ENCODE results near the gene FCHSD2. TPM values are rescaled to one million over a fixed set of nuclear protein-coding genes. Genes with fewer than 3 reads are reported as not detected.

Gene FCHSD2
- total RNA-seq, 1 experiment from 2014 or later, result 11.0 TPM

DNA sequence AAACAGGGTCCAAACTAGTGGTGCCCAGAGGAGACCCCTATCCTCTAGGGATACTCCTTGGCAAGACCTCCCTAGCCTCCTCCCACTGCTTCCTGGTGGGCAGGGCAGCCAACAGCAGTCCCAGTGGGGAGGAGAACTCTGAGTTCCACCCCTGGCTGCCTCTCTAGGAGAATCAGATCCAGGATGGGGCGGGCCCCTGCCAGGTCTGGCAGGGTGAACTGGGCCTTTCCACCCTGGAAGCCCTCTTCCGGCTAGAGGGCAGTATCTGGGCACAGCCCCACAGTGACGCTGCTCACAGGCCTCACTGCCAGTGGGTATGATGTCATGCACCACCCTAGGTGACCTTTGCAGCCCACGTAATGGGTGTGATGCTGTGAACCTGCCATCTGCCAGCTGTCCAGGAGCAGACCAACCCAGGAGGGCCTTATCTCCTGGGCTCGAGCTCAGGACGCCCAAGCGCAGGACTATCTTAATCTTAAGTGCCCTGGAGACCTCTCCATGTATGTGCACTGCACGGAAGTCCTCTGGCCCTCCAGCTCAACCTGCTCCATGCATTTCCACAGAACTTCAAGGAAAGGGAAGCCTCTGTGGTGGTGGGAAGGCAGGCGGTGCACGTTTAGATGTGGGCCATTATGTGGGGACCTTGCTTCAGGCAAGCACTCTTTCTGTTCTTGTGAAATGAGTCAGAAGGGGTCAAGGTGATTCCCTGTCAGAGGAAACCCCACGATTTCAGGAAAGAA lies 31.8 kb upstream of the FCHSD2 start:
- DNase-seq (ENCODE audit: low spot score), result no peak
- in situ Hi-C loops (cut with HindIII; ENCODE audit: low sequenced_read_pairs), result no loop called here

DNA sequence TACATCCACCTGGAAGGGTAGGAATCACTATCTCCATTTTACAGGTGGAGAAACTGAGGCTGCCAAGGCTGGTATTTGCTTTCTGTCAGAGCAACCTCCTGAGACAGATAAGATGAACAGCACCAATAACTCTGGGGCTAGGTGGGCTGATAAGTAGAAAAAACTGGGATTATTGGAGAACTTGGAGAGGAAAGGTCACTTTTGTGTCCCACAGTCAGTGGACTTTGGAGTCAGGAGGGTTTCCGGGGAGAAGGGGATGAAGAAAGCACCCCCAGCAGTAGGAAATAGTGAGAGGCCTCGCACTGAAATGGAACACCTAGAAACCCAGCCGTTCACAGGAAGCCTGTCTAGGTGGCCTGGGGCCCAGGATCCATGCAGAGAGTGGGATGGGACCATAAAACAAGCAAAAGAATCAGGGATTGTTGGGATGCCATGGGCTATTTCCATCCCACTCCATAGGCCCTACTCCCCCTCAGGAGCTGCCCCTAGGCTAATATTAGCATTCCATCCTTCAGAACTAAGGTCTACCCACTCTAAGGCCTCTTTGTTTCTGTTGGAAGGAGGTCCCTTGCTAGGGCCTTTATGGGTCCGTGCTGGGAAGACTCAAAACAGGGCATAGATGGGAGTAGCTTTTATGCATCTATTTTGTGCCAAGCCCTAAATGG lies 31.0 kb upstream of the FCHSD2 start:
- in situ Hi-C loops (cut with HindIII; ENCODE audit: low sequenced_read_pairs), result no loop called here
- DNase-seq (ENCODE audit: low spot score), result no peak

DNA sequence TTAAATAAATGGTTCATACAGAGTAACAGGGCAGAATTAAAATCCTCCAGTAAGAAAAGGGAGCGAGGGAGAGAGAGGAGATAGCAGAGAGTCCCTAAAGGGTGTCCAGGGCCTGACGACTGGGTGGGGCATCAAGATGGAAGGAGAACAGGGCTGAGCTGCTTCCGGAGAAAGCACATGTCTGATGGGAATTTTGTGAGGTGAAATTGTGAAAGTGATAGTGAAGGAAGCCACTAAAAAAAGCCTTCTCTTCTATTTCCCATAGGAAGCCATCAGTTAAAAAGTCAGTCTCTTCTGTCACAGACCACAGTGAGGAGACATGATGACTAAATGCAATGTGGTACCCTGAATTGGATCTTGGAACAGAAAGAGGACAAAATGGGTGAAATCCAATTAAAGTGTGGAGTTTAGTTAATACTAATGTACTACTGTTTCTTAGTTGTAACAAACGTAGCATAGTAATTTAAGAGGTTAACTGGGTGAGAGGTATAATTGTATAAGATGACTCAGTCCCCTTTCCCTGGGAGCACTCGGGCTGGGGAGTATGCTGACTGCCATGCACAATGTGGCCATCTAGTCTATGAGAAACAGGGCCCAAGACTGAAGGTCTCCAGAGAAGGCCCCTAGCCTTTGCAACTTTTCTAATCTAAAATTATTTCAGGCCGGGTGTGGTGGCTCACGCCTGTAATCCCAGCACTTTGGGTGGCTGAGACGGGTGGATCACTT lies 29.5 kb upstream of the FCHSD2 start:
- no peak for DNase-seq (ENCODE audit: low spot score)
- in situ Hi-C loops (cut with HindIII; ENCODE audit: low sequenced_read_pairs), result no loop called here

DNA sequence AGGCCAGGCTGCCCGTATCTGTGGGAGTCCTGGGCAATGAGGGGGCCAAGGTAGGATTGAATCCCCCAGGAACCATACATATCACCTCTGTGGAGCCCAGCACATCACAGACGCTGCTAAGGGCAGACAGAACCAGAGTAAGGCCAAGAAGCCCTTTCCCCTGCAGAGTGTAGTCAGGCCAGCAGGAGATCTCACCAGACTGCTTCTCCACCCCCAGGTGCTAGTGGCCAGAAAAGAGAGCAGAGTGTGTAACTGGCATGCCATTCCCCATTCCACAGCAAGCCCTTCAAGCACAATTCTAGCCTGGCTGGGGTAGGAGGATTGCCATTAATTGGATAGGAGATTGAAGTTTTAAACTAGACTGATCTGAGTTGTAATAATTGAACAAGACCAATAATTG lies 28.0 kb upstream of the FCHSD2 start:
- in situ Hi-C loops (cut with HindIII; ENCODE audit: low sequenced_read_pairs), result no loop called here
- no peak for DNase-seq (ENCODE audit: low spot score)

DNA sequence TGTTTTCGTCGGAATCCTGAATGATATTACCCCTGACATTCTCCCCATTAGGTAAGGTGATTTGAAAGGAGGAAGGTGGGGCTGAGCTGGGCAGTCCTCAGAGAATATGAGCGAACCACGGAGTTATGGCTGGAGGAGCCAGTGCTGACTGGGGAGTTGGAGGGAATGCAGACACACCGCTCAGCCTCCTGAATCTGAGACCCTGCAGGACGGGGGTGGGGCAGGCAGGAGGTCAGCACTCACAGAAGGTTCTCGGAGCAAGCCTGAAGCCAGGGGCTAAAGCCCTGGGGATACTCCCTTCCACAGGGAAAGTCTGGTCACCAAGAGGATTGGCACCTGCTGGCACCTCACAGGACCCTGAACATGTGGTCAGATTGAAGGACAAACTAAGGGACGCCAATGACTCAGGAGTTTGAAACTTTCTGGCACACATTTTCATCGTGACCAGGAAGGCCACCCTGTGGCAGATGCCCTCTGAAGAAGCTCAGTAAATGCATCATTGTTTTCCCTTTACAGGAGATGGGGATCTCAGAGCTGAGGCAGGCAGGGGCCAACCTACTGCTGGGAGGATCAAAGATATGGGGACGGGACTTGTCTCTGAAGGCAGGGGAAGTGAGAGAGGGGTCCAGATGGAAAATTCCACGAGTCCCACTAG lies 26.9 kb upstream of the FCHSD2 start:
- in situ Hi-C loops (cut with HindIII; ENCODE audit: low sequenced_read_pairs), result no loop called here
- no peak for DNase-seq (ENCODE audit: low spot score)

DNA sequence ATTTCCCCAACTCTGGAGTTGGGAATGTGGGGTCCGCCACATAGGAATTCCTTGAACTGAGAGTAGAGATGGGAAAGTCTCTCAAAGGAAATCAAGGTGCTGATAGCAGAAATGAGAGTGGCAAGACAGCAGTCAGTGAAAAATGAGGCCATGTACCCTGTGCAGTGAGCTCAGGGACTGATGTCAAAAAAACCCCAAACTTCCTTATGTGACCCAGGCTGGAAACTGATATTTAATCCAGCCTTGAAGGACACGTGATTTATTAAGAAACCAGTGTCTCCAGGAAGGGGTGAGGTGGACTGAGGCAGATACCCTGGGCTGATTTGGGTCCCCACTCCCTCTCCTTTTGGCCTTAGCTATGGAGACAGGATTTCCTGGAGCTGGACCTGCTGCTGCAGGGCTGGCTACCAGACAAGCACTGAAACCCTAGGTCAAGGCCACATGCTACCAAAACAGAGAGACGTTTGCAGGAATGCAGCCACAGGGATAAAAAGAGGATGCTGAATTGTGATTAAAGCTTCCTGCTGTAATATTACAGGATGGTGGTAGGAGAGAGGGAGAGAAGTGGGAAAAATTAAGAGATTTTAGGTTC lies 25.3 kb upstream of the FCHSD2 start:
- no peak for DNase-seq (ENCODE audit: low spot score)
- in situ Hi-C loops (cut with HindIII; ENCODE audit: low sequenced_read_pairs), result no loop called here

DNA sequence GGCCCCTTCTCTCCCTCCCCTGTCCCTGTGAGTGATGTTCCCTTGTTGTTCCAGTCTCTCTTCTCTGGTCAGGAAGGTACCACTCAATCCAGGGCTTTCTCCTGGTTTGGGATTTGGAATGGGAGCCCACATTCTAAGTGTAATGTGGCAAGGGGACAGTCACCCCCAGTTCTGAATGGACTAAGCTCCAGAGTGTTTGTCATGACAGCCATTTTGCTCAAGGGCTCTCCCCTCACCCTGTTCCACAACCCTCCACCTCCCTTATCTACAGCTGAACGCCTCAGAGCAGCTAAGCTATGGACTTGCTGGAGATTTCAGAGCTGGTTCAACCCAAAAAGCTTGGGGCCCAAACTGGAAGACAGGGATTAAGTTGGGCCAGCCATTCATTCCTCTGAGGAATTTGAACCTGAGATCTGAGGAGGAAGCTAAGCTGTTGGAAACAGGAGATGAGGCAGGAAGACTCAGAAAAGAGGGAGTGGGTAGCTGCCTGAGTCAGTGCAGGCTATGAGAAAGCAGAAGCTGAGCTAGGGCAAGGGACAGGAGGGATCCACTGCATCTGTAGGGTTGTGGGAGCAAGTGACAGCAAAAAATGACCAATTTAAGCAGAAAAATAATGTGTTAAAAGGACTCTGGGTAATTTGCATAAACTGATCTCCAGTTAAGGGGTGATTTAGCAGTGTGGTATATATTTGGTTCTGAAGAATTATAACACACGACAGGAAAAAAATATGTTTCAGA lies 22.9 kb upstream of the FCHSD2 start:
- DNase-seq (ENCODE audit: low spot score), result no peak
- in situ Hi-C loops (cut with HindIII; ENCODE audit: low sequenced_read_pairs), result no loop called here

DNA sequence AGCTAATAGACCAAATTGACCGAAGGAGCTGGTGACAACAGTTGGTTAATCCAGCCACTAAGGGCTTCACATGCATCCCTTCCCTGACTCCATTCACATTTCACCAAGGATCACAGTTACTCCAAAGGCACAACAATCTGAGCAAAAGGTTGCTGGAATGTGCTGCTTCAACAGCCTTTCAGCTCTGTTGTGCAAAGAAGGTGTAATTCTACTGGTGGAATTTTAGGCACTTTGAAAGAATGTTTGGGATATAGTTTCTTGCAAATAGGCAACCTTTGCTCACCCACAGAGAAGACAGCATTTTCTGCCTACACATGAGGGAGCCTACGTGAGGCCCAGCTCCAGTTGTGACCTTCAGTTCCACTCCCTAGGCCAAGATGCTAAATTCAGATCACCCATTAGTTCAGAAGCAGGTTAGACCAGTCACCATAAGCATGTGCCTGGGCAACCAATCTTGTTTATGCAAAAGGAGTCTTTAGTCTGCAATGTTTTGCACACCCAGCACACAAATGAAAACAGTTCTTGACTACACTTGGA lies 21.6 kb upstream of the FCHSD2 start:
- no peak for DNase-seq (ENCODE audit: low spot score)
- in situ Hi-C loops (cut with HindIII; ENCODE audit: low sequenced_read_pairs), result no loop called here

DNA sequence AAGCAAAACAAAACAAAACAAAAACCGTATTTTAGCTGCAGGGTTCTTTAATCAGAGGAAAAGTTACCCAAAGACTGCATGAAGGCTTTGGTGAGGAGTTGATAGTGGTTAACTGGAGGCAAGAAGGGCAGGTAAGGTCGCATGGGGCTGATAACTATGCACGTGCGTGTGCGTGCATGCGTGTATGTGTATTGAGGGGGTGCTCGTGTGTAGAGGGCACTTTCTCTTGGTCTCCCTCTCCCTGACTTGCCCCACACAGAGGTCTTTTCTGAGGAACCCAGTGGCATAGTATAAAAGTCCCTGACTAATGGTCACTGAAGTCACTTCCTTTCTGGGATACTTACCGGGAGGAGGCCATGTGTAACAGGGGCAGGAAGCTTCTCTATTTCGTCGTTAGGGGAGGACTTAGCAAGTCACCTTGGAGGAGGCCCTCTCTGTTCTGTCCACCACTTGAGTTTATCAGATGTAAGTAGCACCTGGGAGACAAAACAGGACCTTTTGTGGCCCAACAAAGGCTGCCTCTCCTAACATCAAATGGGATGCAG lies 20.1 kb upstream of the FCHSD2 start:
- DNase-seq (ENCODE audit: low spot score), result no peak
- in situ Hi-C loops (cut with HindIII; ENCODE audit: low sequenced_read_pairs), result no loop called here

DNA sequence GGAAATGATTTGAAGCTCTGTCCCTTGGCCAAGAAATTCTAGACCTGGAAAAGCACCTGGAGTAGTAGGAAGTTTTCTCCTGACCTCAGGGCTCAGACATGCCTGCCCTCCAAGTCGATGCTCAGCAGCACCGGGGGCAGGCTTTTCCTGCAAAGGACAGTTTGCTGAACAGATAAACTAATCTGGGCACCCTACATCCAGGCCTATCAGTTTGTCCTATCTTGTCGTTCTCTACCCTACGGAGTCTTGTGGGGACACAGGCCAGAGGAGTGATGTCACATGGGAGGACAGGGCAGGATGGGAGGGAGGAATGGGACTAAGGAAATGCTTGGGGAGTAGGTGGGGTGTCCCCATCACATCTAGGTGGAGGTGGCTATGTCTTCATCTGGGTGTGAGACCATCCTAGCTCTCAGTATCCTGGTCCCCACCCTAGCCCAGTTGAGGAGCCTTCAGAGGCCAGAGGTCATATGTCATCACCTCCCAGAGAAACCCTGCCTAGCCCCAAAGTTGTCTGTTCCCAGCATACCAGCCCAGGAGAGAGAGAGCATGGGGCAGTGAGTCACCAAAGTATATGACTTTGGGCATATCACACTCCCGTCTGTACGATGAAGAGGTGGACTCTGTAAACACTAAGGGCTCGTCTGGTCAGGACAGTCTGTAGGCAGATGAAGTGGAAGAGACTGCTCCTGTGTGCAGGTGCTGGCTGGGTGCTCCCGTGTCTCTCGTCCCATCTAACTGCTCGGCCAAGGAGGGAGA lies 18.1 kb upstream of the FCHSD2 start:
- in situ Hi-C loops (cut with HindIII; ENCODE audit: low sequenced_read_pairs), result no loop called here
- no peak for DNase-seq (ENCODE audit: low spot score)

DNA sequence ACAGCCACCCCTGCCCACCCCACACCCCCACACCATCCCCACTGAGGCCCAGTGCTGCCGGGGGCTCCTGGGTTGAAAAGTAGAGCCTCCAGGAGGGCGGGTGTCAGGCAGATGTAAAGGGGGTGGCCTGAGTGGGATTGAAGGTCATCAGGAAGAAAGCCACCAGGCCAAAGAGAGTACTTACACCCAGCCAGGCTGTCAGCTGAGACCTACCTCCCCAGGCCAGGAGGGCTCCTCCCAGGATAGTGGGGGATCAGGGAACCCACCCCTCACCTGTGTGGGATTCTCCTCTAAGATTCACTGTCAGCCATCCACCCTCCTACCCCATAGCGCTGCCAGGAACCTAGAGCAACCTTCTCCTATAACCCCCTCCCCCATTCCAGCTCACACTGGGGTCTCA lies 17.2 kb upstream of the FCHSD2 start:
- in situ Hi-C loops (cut with HindIII; ENCODE audit: low sequenced_read_pairs), result no loop called here
- DNase-seq (ENCODE audit: low spot score), result no peak

DNA sequence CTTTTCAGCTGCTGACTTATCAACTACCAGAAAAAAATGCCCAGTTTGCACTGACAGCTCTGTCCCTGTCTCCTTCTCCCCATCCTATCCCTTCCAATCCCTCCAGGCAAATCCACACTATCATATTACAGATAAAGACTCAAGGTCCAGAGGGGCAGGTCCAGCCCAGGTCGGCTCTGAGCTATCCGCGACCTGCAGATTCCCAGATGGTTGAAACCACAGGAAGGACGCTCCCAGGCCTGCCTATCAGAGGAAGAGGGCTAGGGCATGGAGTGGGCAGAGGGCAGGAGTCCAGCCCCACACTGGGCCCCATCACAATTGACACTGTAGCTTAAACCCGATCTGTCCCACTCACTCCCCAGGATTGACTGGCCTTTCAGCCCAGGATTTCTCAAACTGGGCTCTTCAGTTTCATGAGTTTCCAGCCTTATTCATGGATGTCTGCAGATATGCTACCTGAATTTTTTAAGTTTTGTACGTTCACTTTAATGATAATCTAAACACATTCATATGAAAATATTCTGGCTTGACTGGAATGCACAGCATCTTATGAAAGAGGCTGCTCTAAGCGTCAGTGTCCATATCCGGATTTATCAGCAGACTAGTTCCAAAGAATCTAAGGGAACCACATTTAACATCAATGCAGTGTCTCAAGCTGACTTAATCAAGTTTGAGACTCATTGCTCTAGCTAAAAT lies 16.4 kb upstream of the FCHSD2 start:
- in situ Hi-C loops (cut with HindIII; ENCODE audit: low sequenced_read_pairs), result no loop called here
- DNase-seq (ENCODE audit: low spot score), result no peak

DNA sequence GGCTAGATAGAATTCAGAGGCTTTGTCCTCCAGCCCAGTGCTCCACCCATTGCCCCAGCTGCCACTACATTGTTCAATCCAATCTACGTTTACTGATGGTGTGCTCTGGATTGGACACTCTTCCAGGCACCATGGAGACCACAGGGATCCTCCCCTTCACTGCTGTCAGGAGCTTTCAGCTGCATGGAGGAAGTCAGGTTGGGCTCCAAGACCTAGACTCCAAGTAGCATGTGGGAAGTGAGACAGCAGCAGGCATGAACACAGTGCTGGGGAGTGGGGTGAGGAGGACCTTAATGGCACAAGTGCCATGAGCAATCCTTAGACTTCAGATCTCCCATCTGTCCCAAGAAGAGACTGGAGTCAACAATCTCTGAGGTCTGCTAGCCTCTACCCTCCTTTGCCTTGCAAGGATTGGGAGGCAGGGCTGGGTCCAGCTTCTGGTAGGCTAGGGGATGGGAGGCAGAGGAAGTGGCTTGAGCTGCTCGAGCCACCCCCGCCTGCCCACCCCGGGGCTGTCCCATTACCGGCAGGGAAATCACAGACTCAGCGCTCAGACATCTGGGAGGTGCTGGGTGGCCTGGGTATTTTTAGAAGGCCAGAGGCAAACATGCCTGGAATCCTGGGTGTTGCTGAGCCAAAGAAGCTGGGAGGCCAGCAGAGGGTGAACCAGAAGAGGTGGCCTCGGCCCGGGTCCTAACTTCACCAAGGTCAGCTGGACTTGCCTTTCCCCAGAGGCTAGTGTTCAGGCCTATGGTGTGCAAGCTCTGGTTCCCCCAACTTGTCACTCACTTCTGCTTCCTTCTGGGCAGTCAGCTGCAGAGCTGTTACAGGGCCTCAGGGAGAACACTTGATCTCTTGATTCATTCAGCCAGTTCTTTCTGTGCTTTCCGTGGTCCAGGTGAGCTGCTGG lies 15.2 kb upstream of the FCHSD2 start:
- in situ Hi-C loops (cut with HindIII; ENCODE audit: low sequenced_read_pairs), result no loop called here
- no peak for DNase-seq (ENCODE audit: low spot score)

DNA sequence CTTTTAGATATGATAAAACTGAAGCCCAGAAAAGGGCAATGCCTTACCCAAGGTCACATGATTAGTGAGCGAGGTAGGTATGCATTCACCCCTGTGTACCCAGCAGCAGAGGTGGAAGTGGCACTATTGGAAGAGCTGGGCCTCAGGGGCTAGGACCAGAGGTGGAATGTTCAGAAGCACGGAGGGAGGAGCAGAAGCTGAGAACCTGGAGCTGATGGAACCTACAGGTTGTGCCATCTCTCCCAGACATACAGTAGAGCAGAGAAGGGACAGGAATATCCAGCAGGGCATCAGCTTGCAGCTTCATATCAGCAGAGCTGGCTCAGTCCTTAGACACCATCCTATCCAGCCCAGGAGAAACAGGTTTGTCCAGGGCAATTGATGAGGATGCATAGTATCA lies 14.6 kb upstream of the FCHSD2 start:
- DNase-seq (ENCODE audit: low spot score), result no peak
- in situ Hi-C loops (cut with HindIII; ENCODE audit: low sequenced_read_pairs), result no loop called here

DNA sequence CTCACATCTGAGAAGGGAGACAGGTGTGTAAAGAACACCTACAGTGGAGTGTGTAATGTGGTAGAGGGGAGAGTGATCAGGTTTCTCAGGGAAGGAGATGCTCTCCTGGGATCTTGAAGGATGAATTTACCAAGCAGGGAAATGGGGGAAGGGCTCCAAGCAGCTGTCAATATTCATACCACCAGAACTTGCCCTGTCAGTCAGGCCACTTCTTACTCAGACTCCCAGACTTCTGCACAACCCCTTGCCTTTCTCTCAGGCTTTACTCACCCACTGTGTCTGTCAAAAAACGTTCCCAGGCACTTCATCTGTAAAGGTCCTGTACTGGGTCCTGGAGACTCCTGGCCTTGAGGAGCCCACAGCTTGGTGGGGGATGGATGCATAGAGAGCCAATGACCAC lies 14.0 kb upstream of the FCHSD2 start:
- DNase-seq (ENCODE audit: low spot score), result no peak
- in situ Hi-C loops (cut with HindIII; ENCODE audit: low sequenced_read_pairs), result no loop called here

DNA sequence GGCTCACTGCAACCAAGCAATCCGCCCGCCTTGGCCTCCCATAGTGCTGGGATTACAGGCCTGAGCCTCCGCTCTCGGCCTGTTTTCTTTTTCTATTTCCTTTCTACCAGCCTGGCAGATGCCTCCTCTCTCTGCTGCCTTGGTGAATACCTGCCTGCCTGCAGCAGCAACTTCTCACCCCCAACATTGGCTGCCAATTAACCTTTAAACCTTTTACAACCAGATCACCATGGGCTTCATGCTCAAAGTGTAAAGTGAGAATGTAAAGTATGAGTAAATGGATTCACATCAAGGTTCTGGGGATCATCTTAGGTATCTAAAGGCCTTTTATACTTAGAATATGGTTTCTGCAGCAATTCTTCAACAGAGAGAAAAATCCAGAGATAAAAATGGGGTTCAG lies 13.0 kb upstream of the FCHSD2 start:
- DNase-seq (ENCODE audit: low spot score), result no peak

More for the DNA sequence above, 13.0 kb upstream of the FCHSD2 start:
- in situ Hi-C loops (cut with HindIII; ENCODE audit: low sequenced_read_pairs), result no loop called here
